ENCODE results near the gene HAUS5.

GRCh38 chr19:35613574-35613973 lies 1.0 kb downstream of the HAUS5 start:
- TF ChIP-seq, protein P1, sequence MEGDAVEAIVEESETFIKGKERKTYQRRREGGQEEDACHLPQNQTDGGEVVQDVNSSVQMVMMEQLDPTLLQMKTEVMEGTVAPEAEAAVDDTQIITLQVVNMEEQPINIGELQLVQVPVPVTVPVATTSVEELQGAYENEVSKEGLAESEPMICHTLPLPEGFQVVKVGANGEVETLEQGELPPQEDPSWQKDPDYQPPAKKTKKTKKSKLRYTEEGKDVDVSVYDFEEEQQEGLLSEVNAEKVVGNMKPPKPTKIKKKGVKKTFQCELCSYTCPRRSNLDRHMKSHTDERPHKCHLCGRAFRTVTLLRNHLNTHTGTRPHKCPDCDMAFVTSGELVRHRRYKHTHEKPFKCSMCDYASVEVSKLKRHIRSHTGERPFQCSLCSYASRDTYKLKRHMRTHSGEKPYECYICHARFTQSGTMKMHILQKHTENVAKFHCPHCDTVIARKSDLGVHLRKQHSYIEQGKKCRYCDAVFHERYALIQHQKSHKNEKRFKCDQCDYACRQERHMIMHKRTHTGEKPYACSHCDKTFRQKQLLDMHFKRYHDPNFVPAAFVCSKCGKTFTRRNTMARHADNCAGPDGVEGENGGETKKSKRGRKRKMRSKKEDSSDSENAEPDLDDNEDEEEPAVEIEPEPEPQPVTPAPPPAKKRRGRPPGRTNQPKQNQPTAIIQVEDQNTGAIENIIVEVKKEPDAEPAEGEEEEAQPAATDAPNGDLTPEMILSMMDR (IDR thresholded peaks at IDR 0.05; ENCODE audit: poor library complexity, severe bottlenecking): no peak
- TF ChIP-seq MXI1 (conservative IDR thresholded peaks at IDR 0.05; ENCODE audit: poor library complexity, severe bottlenecking) (no peak), EZH2 (IDR thresholded peaks at IDR 0.05; ENCODE audit: borderline replicate concordance, insufficient read depth, low read length, poor library complexity, severe bottlenecking) (no peak), POLR2AphosphoS5 (IDR thresholded peaks at IDR 0.05) (no peak), REST (IDR thresholded peaks at IDR 0.05; ENCODE audit: borderline replicate concordance) (no peak), SMC3 (conservative IDR thresholded peaks at IDR 0.05; ENCODE audit: poor library complexity) (no peak)
